K562 (cell line): ENCODE results near the gene RYR1. TPM values are rescaled to one million over a fixed set of nuclear protein-coding genes. Genes with fewer than 3 reads are reported as not detected.

Source experiments
- CEBPG ChIP-seq, 3 experiments: fragments of 200-800 bp in 1 of 3; sonication (Bioruptor generic) in 1 of 3; sonication (generic) in 1 of 3; formaldehyde crosslinking in 1 of 3; IDR thresholded peaks in 2 of 3; conservative IDR thresholded peaks in 1 of 3; 2 replicates each; pipeline versions ENCODE4 v1.6.1 to v1.8.0; 2016 to 2022; ENCODE audit warnings: missing compliant biosample characterization in 2 of 3, missing genetic modification characterization in 2 of 3, mild to moderate bottlenecking in 1 of 3, missing genetic modification reagents in 1 of 3
- polyA plus RNA-seq, 8 experiments: library from polyadenylated mRNA; depleted of rRNA in 4 of 8; stranded (reverse) in 5 of 8; unstranded in 3 of 8; fragments of >200 nt; fragmentation: Nextera tagmentation in 2 of 8; fragmentation: Illumina TruSeq in 1 of 8; extraction: Ambion mirVana in 2 of 8; extraction: Trizol in 1 of 8; gene quantifications; 2 replicates each; pipeline versions ENCODE4 v1.2.1 to v1.2.3, GENCODE V29; 2011 to 2014; ENCODE audit warnings: inconsistent platforms in 1 of 8, missing spikeins in 1 of 8
- total RNA-seq, 7 experiments: library from RNA; depleted of rRNA in 6 of 7; stranded (reverse); fragments of >200 nt in 6 of 7; fragmentation: Illumina TruSeq in 2 of 7; extraction: Trizol in 2 of 7; gene quantifications; 2 replicates each; pipeline versions ENCODE4 v1.2.1 to v1.2.3, GENCODE V29; 2011 to 2021; ENCODE audit warnings: low replicate concordance in 1 of 7
- TF ChIP-seq, protein P1 (sequence below): sonication (generic); formaldehyde crosslinking; IDR thresholded peaks from 2 replicates; pipeline ENCODE4 v1.8.1; 2023; ENCODE audit warnings: missing genetic modification reagents, mild to moderate bottlenecking, borderline replicate concordance

Gene RYR1
- total and polyA plus RNA-seq, 9 of the 15 experiments (the other 6 are each of a cell fraction or from before 2014, with no cell fraction given), result 0.11 to 7.4 (median 3.7) TPM

DNA sequence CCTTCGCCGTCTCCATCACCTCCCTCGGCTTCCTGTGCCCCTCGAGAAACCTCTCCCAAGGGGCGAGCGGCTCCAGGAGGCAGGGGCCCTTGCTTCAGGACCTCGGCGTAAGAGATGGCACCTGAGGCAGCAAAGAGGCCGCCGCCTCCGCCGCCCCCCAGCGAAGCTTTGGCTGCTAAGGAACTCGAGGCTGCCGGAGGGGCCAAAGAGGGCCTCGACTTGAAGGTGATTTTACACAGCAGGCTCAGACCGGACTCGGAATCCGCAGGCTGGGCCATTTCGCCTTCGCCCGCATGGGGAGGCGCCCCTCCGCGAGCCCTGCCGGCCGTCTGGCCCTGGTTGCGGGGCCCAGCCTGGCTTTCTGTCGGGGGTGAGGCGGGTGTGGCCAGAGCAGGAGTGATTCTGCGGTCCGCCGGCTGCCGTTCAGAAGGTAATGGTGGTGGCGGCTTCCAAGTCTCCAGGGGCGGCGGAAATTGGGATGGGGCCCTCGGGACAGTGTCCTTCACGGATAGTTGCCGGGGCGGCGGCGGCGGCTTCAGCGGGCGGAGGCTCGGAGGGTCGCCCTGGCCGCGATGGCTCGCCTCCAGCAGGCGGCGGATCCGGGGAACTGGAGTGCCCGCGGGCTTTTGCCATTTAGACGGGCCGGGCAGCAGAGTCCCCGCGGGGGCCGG, 47.1 kb upstream of the RYR1 start (continued):
- TF ChIP-seq, protein P1, sequence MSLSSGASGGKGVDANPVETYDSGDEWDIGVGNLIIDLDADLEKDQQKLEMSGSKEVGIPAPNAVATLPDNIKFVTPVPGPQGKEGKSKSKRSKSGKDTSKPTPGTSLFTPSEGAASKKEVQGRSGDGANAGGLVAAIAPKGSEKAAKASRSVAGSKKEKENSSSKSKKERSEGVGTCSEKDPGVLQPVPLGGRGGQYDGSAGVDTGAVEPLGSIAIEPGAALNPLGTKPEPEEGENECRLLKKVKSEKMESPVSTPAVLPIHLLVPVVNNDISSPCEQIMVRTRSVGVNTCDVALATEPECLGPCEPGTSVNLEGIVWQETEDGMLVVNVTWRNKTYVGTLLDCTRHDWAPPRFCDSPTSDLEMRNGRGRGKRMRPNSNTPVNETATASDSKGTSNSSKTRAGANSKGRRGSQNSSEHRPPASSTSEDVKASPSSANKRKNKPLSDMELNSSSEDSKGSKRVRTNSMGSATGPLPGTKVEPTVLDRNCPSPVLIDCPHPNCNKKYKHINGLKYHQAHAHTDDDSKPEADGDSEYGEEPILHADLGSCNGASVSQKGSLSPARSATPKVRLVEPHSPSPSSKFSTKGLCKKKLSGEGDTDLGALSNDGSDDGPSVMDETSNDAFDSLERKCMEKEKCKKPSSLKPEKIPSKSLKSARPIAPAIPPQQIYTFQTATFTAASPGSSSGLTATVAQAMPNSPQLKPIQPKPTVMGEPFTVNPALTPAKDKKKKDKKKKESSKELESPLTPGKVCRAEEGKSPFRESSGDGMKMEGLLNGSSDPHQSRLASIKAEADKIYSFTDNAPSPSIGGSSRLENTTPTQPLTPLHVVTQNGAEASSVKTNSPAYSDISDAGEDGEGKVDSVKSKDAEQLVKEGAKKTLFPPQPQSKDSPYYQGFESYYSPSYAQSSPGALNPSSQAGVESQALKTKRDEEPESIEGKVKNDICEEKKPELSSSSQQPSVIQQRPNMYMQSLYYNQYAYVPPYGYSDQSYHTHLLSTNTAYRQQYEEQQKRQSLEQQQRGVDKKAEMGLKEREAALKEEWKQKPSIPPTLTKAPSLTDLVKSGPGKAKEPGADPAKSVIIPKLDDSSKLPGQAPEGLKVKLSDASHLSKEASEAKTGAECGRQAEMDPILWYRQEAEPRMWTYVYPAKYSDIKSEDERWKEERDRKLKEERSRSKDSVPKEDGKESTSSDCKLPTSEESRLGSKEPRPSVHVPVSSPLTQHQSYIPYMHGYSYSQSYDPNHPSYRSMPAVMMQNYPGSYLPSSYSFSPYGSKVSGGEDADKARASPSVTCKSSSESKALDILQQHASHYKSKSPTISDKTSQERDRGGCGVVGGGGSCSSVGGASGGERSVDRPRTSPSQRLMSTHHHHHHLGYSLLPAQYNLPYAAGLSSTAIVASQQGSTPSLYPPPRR (CRISPR knock-in tag), result no peak
- TF ChIP-seq CEBPG (CRISPR knock-in tag; IDR thresholded peaks at IDR 0.05) (no peak), CEBPG (tag; conservative IDR thresholded peaks at IDR 0.05 in 1 of 2, IDR thresholded peaks at IDR 0.05 in 1 of 2) (no peak)
